ENCODE results near the gene LLGL2. TPM values are rescaled to one million over a fixed set of nuclear protein-coding genes. Genes with fewer than 3 reads are reported as not detected.

The LLGL2 gene
- total RNA-seq, 1 donor from 2014 or later: 2.0 TPM

DNA sequence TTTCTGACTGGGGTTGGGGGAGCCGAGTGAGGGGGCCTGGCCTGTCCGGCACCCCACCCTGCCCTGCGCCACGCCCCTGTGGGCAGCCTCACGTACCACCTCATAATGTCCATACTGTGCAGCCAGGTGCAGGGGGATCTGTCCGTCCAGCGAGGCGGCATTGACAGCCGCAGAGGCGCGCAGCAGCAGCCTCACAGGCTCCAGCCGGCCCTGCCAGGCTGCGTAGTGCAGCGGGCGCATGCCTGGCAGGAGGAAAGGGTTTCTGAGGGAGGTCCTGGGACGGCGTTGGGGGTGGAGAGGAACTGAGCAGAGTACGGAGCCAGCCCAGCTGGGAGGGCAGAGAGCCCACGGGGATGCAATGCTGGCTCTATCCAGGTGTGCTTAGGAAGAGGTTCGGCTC is 18.6 kb upstream of the LLGL2 start:
- Histone ChIP-seq H3K9me3 (replicated peaks) (no peaks in the 10 kb centered on the region), H3K4me1 (peaks cover 68% of the 10 kb centered on the region), H3K27me3 (ENCODE audit: low read depth) (no peaks in the 10 kb centered on the region), H3K36me3 (peaks cover 71% of the 10 kb centered on the region), H3K27ac (replicated peaks) (peak overlapping the region; percentile 96), H3K4me3 (no peak overlapping the region)
- TF ChIP-seq, protein P1, sequence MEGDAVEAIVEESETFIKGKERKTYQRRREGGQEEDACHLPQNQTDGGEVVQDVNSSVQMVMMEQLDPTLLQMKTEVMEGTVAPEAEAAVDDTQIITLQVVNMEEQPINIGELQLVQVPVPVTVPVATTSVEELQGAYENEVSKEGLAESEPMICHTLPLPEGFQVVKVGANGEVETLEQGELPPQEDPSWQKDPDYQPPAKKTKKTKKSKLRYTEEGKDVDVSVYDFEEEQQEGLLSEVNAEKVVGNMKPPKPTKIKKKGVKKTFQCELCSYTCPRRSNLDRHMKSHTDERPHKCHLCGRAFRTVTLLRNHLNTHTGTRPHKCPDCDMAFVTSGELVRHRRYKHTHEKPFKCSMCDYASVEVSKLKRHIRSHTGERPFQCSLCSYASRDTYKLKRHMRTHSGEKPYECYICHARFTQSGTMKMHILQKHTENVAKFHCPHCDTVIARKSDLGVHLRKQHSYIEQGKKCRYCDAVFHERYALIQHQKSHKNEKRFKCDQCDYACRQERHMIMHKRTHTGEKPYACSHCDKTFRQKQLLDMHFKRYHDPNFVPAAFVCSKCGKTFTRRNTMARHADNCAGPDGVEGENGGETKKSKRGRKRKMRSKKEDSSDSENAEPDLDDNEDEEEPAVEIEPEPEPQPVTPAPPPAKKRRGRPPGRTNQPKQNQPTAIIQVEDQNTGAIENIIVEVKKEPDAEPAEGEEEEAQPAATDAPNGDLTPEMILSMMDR (IDR thresholded peaks at IDR 0.05; ENCODE audit: borderline replicate concordance): no peak
- intact Hi-C loops (cut with micrococcal nuclease): no loop called here
- no peak for DNase-seq

- peaks cover 80% of the 10 kb centered on the region for H3K4me1 ChIP-seq
- peak overlapping the region; percentile 48 for H3K4me3 ChIP-seq
- H3K9me3 ChIP-seq (replicated peaks): no peaks in the 10 kb centered on the region
- intact Hi-C loops (cut with micrococcal nuclease): no loop called here
- peaks cover 75% of the 10 kb centered on the region for H3K36me3 ChIP-seq
- TF ChIP-seq, protein P1 (IDR thresholded peaks at IDR 0.05; ENCODE audit: borderline replicate concordance): no peak
- DNase-seq: no peak
- peak overlapping the region; percentile 96 for H3K27ac ChIP-seq (replicated peaks)
- no peaks in the 10 kb centered on the region for H3K27me3 ChIP-seq (ENCODE audit: low read depth)
Measured at GRCh38 chr17:75507733-75508719, 17.5 kb upstream of the LLGL2 start.

GRCh38 chr17:75508931-75509361 is 16.6 kb upstream of the LLGL2 start:
- Histone ChIP-seq H3K36me3 (peaks cover 75% of the 10 kb centered on the region), H3K27me3 (ENCODE audit: low read depth) (no peaks in the 10 kb centered on the region), H3K27ac (replicated peaks) (peak overlapping the region; percentile 96), H3K4me1 (peaks cover 84% of the 10 kb centered on the region), H3K9me3 (replicated peaks) (no peaks in the 10 kb centered on the region), H3K4me3 (peak overlapping the region; percentile 48)
- intact Hi-C loops (cut with micrococcal nuclease): no loop called here
- DNase-seq: no peak
- TF ChIP-seq, protein P1 (IDR thresholded peaks at IDR 0.05; ENCODE audit: borderline replicate concordance): no peak

DNA sequence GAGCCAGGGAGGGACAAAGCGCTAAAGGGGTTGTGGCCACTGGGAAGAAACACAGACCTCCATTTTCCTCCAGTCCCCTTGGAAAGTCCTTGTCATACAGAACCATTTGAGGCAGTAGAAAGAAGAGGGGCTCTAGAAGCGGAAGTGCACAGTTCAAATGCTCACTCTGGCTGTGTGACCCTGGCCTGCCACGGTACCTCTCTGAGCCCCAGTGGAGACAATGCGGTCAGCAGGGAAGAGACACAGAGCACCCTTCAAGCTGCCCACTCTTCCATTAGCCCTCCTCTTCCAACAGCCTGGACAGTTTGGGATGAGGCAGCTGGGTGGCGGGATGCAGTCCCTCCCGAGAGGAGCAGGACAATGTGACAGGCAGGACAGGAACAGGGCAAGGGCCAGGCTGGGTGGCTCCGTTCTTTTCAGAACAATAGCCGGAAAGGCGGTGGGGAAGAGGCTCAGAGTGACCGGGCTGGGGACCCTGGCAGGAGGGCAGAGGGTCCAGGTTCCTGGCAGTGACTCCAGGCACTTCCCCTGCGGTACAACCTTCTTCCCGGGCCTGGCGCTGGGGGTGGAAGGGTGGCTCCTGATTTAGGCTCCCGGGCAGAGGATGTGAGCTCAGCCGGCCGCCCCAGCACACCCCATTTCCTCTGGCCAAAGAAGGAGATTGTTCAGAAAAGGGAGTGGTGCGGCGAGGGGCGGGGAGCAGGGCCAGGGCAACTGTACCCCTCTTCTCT is 15.8 kb upstream of the LLGL2 start:
- H3K4me3 ChIP-seq: peak overlapping the region; percentile 95
- peak overlapping the region; percentile 96 for H3K27ac ChIP-seq (replicated peaks)
- TF ChIP-seq, protein P1 (IDR thresholded peaks at IDR 0.05; ENCODE audit: borderline replicate concordance): peak; percentile 8
- intact Hi-C loops (cut with micrococcal nuclease): loop anchor here (10.0 kb wide), 1 partner anchor 85 kb away; no protein-coding TSS in a partner anchor
- no peaks in the 10 kb centered on the region for H3K9me3 ChIP-seq (replicated peaks)
- no peaks in the 10 kb centered on the region for H3K27me3 ChIP-seq (ENCODE audit: low read depth)
- DNase-seq: peak; percentile 75
- H3K4me1 ChIP-seq: peaks cover 87% of the 10 kb centered on the region
- H3K36me3 ChIP-seq: peaks cover 68% of the 10 kb centered on the region

- H3K4me1 ChIP-seq: peaks cover 97% of the 10 kb centered on the region
- intact Hi-C loops (cut with micrococcal nuclease): loop anchor here (10.0 kb wide), 1 partner anchor 86 kb away; no protein-coding TSS in a partner anchor
- no peak for DNase-seq
- H3K27me3 ChIP-seq (ENCODE audit: low read depth): no peaks in the 10 kb centered on the region
- H3K27ac ChIP-seq (replicated peaks): peak overlapping the region; percentile 96
- no peaks in the 10 kb centered on the region for H3K9me3 ChIP-seq (replicated peaks)
- TF ChIP-seq, protein P1 (IDR thresholded peaks at IDR 0.05; ENCODE audit: borderline replicate concordance): no peak
- peak overlapping the region; percentile 95 for H3K4me3 ChIP-seq
- H3K36me3 ChIP-seq: peaks cover 54% of the 10 kb centered on the region
Measured at GRCh38 chr17:75511270-75511609, 14.3 kb upstream of the LLGL2 start.

All from left ventricle myocardium inferior (tissue), 1 donor.